NCI-H446 treated with DMSO at 0.1 percent for 48 hours (cell line): ENCODE measurements around the gene MYL9.
"Not testable (repeated sequence)": the region's sequence is repeated elsewhere in the genome, so short reads cannot be mapped to it uniquely, and the experiment has no call there.

Experiments
- DNase-seq: peaks from one replicate; lab custom pipeline; 2025; lab: John Stamatoyannopoulos, UW

MYL9 gene

GRCh38 chr20:36541227-36541767 lies at the start of gene MYL9:
Gene MYL9 (plus strand): TSS chr20:36541519. CDS start chr20:36544885, 3,366 bp downstream.
- DNase-seq: no peak

- no peak for DNase-seq
Measured at GRCh38 chr20:36491901-36492617, 49.3 kb upstream of the MYL9 start.

GRCh38 chr20:36493051-36493800 lies 48.1 kb upstream of the MYL9 start:
- no peak for DNase-seq

- DNase-seq: no peak
Measured at GRCh38 chr20:36493801-36494114, 47.6 kb upstream of the MYL9 start.

- no peak for DNase-seq
Measured at GRCh38 chr20:36496707-36497669, 44.3 kb upstream of the MYL9 start.

- DNase-seq: no peak
Measured at GRCh38 chr20:36497856-36498255, 43.5 kb upstream of the MYL9 start.

GRCh38 chr20:36498386-36499179 lies 42.7 kb upstream of the MYL9 start:
- no peak for DNase-seq

GRCh38 chr20:36499211-36499610 lies 42.1 kb upstream of the MYL9 start:
- DNase-seq: no peak

- no peak for DNase-seq
Measured at GRCh38 chr20:36499723-36500501, 41.4 kb upstream of the MYL9 start.

GRCh38 chr20:36501367-36502006 lies 39.8 kb upstream of the MYL9 start:
- DNase-seq: no peak

- no peak for DNase-seq
Measured at GRCh38 chr20:36504295-36504694, 37.0 kb upstream of the MYL9 start.

GRCh38 chr20:36506253-36506652 lies 35.1 kb upstream of the MYL9 start:
- no peak for DNase-seq

- DNase-seq: no peak
Measured at GRCh38 chr20:36507746-36508145, 33.6 kb upstream of the MYL9 start.

GRCh38 chr20:36519012-36519719 lies 22.2 kb upstream of the MYL9 start:
- DNase-seq: no peak

- no peak for DNase-seq
Measured at GRCh38 chr20:36519944-36520343, 21.4 kb upstream of the MYL9 start.

- no peak for DNase-seq
Measured at GRCh38 chr20:36521526-36521925, 19.8 kb upstream of the MYL9 start.

GRCh38 chr20:36522412-36522811 lies 18.9 kb upstream of the MYL9 start:
- DNase-seq: not testable (repeated sequence)

GRCh38 chr20:36523341-36523740 lies 18.0 kb upstream of the MYL9 start:
- no peak for DNase-seq

- no peak for DNase-seq
Measured at GRCh38 chr20:36525620-36526365, 15.5 kb upstream of the MYL9 start.
